Astrocyte (in vitro differentiated cells and primary cell): ENCODE data around the gene USP22. TPM values are rescaled to one million over a fixed set of nuclear protein-coding genes. Genes with fewer than 3 reads are reported as not detected.

Source experiments
- DNase-seq: peaks from one replicate; pipeline ENCODE4 v3.0.0-alpha.2; 2010; ENCODE audit warnings: low read depth
- FAIRE-seq: peaks from 2 replicates; lab custom pipeline; 2011; peaks lifted over from hg19 to GRCh38; lab: Jason Lieb, UNC
- H2AFZ ChIP-seq: 2 replicates; pipeline ENCODE4 v1.6.0; 2012; ENCODE audit warnings: low read depth, low read length, inconsistent platforms
- H3K27ac ChIP-seq: 2 replicates; pipeline ENCODE4 v1.5.1; 2011; ENCODE audit warnings: low read depth, low read length, inconsistent platforms
- H3K27me3 ChIP-seq: 2 replicates; pipeline ENCODE4 v1.6.0; 2011; ENCODE audit warnings: low read length, inconsistent platforms; ENCODE audit not compliant: insufficient read depth
- H3K36me3 ChIP-seq: 2 replicates; pipeline ENCODE4 v1.5.1; 2011; ENCODE audit warnings: low read length, inconsistent platforms; ENCODE audit not compliant: insufficient read depth
- H3K4me1 ChIP-seq: 2 replicates; pipeline ENCODE4 v1.5.1; 2011; ENCODE audit warnings: low read length, inconsistent platforms; ENCODE audit not compliant: insufficient read depth
- H3K4me2 ChIP-seq: 2 replicates; pipeline ENCODE4 v1.6.0; 2012; ENCODE audit warnings: low read length, inconsistent platforms
- H3K4me3 ChIP-seq: 2 replicates; pipeline ENCODE4 v1.5.1; 2011; ENCODE audit warnings: low read depth, mild to moderate bottlenecking, low read length, inconsistent platforms; ENCODE audit not compliant: insufficient read depth
- H3K79me2 ChIP-seq: 2 replicates; pipeline ENCODE4 v1.6.0; 2012; ENCODE audit warnings: mild to moderate bottlenecking, low read length, inconsistent platforms; ENCODE audit not compliant: insufficient read depth
- H3K9ac ChIP-seq: 2 replicates; pipeline ENCODE4 v1.6.0; 2012; ENCODE audit warnings: mild to moderate bottlenecking, low read length, inconsistent platforms
- H3K9me3 ChIP-seq: 2 replicates; pipeline ENCODE4 v1.5.1; 2012; ENCODE audit warnings: low read depth, mild to moderate bottlenecking, low read length, inconsistent platforms; ENCODE audit not compliant: insufficient read depth
- H4K20me1 ChIP-seq: 2 replicates; pipeline ENCODE4 v1.6.0; 2012; ENCODE audit warnings: low read length, inconsistent platforms; ENCODE audit not compliant: insufficient read depth
- H3K27ac Mint-ChIP-seq: one replicate; pipeline ENCODE4 v1.8.0; 2021; ENCODE audit warnings: mild to moderate bottlenecking, mixed read lengths; ENCODE audit not compliant: unreplicated experiment
- H3K27me3 Mint-ChIP-seq: one replicate; pipeline ENCODE4 v1.8.0; 2021; ENCODE audit warnings: low read depth, mixed read lengths; ENCODE audit not compliant: unreplicated experiment
- H3K36me3 Mint-ChIP-seq: one replicate; pipeline ENCODE4 v1.8.0; 2021; ENCODE audit warnings: low read depth, mixed read lengths; ENCODE audit not compliant: unreplicated experiment
- H3K4me1 Mint-ChIP-seq: one replicate; pipeline ENCODE4 v1.8.0; 2021; ENCODE audit warnings: low read depth, mixed read lengths; ENCODE audit not compliant: unreplicated experiment
- H3K4me3 Mint-ChIP-seq: one replicate; pipeline ENCODE4 v1.8.0; 2021; ENCODE audit warnings: mild to moderate bottlenecking, moderate library complexity, mixed read lengths; ENCODE audit not compliant: unreplicated experiment
- H3K9me3 Mint-ChIP-seq: one replicate; pipeline ENCODE4 v1.8.0; 2021; ENCODE audit warnings: mild to moderate bottlenecking, mixed read lengths; ENCODE audit not compliant: unreplicated experiment
- EZH2 ChIP-seq: IDR thresholded peaks from 2 replicates; pipeline ENCODE4 v1.6.1; 2012; ENCODE audit warnings: mild to moderate bottlenecking, low read length, inconsistent platforms; ENCODE audit not compliant: insufficient read depth
- total RNA-seq: library from RNA; stranded (reverse); gene quantifications from 2 replicates; pipeline ENCODE4 v1.2.1, GENCODE V29; 2021
- TF ChIP-seq, protein P1 (sequence below): IDR thresholded peaks from 2 replicates; pipeline ENCODE4 v1.5.1; 2011; ENCODE audit warnings: low read depth, mild to moderate bottlenecking, inconsistent platforms, low read length, moderate library complexity; ENCODE audit not compliant: insufficient read depth

USP22 gene
- total RNA-seq, 1 donor from 2014 or later: 266 TPM

DNA sequence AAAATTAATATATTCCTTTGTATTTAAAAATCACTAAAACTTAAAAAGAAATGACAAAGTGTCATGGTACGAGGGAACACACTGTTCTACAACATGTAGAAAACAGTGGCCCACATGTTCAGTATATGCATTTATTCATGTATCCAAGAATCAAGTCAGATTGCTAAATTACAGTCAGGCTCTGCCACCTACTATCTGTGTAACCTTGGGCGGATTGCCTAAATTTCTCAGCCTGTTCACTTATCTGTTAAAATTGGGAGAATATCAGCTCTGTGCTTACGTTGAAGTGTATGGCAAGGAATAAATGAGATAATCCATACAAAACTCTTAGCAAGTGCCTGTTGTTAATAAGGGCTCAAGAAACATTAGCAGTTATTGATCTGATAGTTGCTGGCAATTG is 3.4 kb upstream of the USP22 start:
- H3K4me1 Mint-ChIP-seq: peaks cover 7% of the 10 kb centered on the region
- no peaks in the 10 kb centered on the region for H3K36me3 Mint-ChIP-seq
- Histone ChIP-seq H3K27me3 (no peaks in the 10 kb centered on the region), H3K79me2 (peaks cover 15% of the 10 kb centered on the region), H3K9ac (no peak overlapping the region), H3K9me3 (no peaks in the 10 kb centered on the region), H3K4me3 (no peak overlapping the region), H3K4me2 (no peak overlapping the region), H2AFZ (no peak overlapping the region), H3K4me1 (peaks cover 8% of the 10 kb centered on the region), H3K36me3 (no peaks in the 10 kb centered on the region), H4K20me1 (peaks cover 9% of the 10 kb centered on the region), H3K27ac (no peak overlapping the region)
- no peak overlapping the region for H3K4me3 Mint-ChIP-seq
- H3K9me3 Mint-ChIP-seq: no peaks in the 10 kb centered on the region
- no peaks in the 10 kb centered on the region for H3K27me3 Mint-ChIP-seq
- TF ChIP-seq EZH2: no peak
- TF ChIP-seq, protein P1, sequence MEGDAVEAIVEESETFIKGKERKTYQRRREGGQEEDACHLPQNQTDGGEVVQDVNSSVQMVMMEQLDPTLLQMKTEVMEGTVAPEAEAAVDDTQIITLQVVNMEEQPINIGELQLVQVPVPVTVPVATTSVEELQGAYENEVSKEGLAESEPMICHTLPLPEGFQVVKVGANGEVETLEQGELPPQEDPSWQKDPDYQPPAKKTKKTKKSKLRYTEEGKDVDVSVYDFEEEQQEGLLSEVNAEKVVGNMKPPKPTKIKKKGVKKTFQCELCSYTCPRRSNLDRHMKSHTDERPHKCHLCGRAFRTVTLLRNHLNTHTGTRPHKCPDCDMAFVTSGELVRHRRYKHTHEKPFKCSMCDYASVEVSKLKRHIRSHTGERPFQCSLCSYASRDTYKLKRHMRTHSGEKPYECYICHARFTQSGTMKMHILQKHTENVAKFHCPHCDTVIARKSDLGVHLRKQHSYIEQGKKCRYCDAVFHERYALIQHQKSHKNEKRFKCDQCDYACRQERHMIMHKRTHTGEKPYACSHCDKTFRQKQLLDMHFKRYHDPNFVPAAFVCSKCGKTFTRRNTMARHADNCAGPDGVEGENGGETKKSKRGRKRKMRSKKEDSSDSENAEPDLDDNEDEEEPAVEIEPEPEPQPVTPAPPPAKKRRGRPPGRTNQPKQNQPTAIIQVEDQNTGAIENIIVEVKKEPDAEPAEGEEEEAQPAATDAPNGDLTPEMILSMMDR: no peak
- no peak overlapping the region for H3K27ac Mint-ChIP-seq
- FAIRE-seq (no peak), DNase-seq (no peak)

DNA sequence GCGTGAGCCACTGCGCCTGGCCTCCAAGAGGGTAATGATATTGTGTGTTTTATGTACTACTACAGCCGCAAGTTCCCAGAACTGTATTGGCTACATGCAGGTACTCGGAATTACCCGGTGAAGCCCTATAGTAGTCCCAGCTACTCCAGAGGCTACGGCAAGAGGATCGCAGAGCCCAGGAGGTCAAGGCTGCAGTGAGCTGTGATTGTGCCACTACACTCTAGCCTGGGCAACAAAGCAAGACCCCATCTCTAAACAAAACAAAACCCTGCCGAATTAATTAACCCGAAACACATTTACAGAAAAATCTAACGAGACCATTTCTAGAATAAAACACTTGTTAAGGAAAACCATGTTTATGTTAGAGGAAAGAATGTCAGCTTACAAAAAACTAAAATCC is 2.2 kb upstream of the USP22 start:
- Histone ChIP-seq H3K79me2 (peaks cover 28% of the 10 kb centered on the region), H3K27ac (no peak overlapping the region), H3K9ac (no peak overlapping the region), H4K20me1 (peaks cover 21% of the 10 kb centered on the region), H3K27me3 (no peaks in the 10 kb centered on the region), H3K4me2 (no peak overlapping the region), H2AFZ (no peak overlapping the region), H3K4me3 (no peak overlapping the region), H3K4me1 (peaks cover 11% of the 10 kb centered on the region), H3K9me3 (no peaks in the 10 kb centered on the region), H3K36me3 (no peaks in the 10 kb centered on the region)
- Mint-ChIP-seq H3K4me3 (peak overlapping the region; percentile 34), H3K27me3 (no peaks in the 10 kb centered on the region), H3K4me1 (peaks cover 11% of the 10 kb centered on the region), H3K27ac (no peak overlapping the region), H3K9me3 (no peaks in the 10 kb centered on the region), H3K36me3 (peaks cover 5% of the 10 kb centered on the region)
- no peak for DNase-seq
- FAIRE-seq: no peak
- no peak for TF ChIP-seq EZH2
- TF ChIP-seq, protein P1: no peak
